WTC11 (cell line): ENCODE data around the gene OR8H2. TPM values are rescaled to one million over a fixed set of nuclear protein-coding genes. Genes with fewer than 3 reads are reported as not detected.

ENCODE experiments used
- ATAC-seq: fragments of 200-7000 bp; cut with Tn5 transposase; 2 replicates; pipeline ENCODE4 v1.10.0; 2021; ENCODE audit warnings: mild to moderate bottlenecking, moderate library complexity
- CTCF ChIA-PET: fragments of 300-600 bp; sonication (Branson Sonifier 250); formaldehyde crosslinking; loops from one replicate; lab custom pipeline; 2021; ENCODE audit warnings: antibody characterized with exemption; lab: Charles Lee
- POLR2A ChIA-PET: fragments of 350-600 bp; sonication (Branson Sonifier 250); formaldehyde crosslinking; loops from one replicate; lab custom pipeline; 2021; ENCODE audit warnings: antibody characterized with exemption; lab: Charles Lee
- DNase-seq: peaks from one replicate; pipeline ENCODE4 v3.0.0; 2021; ENCODE audit warnings: low spot score
- H3K27ac Mint-ChIP-seq: 2 replicates; pipeline ENCODE4 v1.8.0; 2021; ENCODE audit warnings: mixed read lengths
- H3K27me3 Mint-ChIP-seq: 2 replicates; pipeline ENCODE4 v1.8.0; 2021; ENCODE audit warnings: low read depth, mild to moderate bottlenecking, moderate library complexity, mixed read lengths
- H3K36me3 Mint-ChIP-seq: 2 replicates; pipeline ENCODE4 v1.8.0; 2021; ENCODE audit warnings: mixed read lengths
- H3K4me1 Mint-ChIP-seq: 2 replicates; pipeline ENCODE4 v1.8.0; 2022; ENCODE audit warnings: mixed read lengths
- H3K4me3 Mint-ChIP-seq: 2 replicates; pipeline ENCODE4 v1.8.0; 2021; ENCODE audit warnings: mild to moderate bottlenecking, moderate library complexity, mixed read lengths
- H3K9me3 Mint-ChIP-seq: 2 replicates; pipeline ENCODE4 v1.8.0; 2021; ENCODE audit warnings: mixed read lengths
- AR ChIP-seq: fragments of 250-450 bp; sonication (Bioruptor Pico); IDR thresholded peaks from 2 replicates; pipeline ENCODE4 v1.9.0; 2021; ENCODE audit warnings: mild to moderate bottlenecking
- ATF3 ChIP-seq: sonication (generic); formaldehyde crosslinking; conservative IDR thresholded peaks from 2 replicates; pipeline ENCODE4 v1.8.1; 2022; ENCODE audit warnings: mild to moderate bottlenecking, missing genetic modification reagents
- CBFB ChIP-seq: sonication (generic); formaldehyde crosslinking; IDR thresholded peaks from 2 replicates; pipeline ENCODE4 v1.8.1; 2022; ENCODE audit warnings: mild to moderate bottlenecking, low read depth, missing genetic modification reagents
- E2F1 ChIP-seq: sonication (generic); formaldehyde crosslinking; IDR thresholded peaks from 2 replicates; pipeline ENCODE4 v1.8.0; 2022; ENCODE audit warnings: mild to moderate bottlenecking, missing genetic modification reagents
- ESRRA ChIP-seq: sonication (generic); formaldehyde crosslinking; IDR thresholded peaks from 2 replicates; pipeline ENCODE4 v1.8.1; 2022; ENCODE audit warnings: mild to moderate bottlenecking, missing genetic modification reagents, borderline replicate concordance
- HMGA2 ChIP-seq: fragments of 250-450 bp; sonication (Bioruptor Pico); IDR thresholded peaks from 2 replicates; pipeline ENCODE4 v1.4.0; 2021; ENCODE audit warnings: mild to moderate bottlenecking, moderate library complexity
- IRF1 ChIP-seq: sonication (generic); formaldehyde crosslinking; IDR thresholded peaks from 2 replicates; pipeline ENCODE4 v1.8.0; 2023; ENCODE audit warnings: missing genetic modification reagents
- IRF2 ChIP-seq: sonication (generic); formaldehyde crosslinking; IDR thresholded peaks from 2 replicates; pipeline ENCODE4 v1.8.0; 2022; ENCODE audit warnings: low read depth, missing genetic modification reagents, borderline replicate concordance
- JUN ChIP-seq: sonication (generic); formaldehyde crosslinking; IDR thresholded peaks from 2 replicates; pipeline ENCODE4 v1.8.0; 2023; ENCODE audit warnings: mild to moderate bottlenecking, missing genetic modification reagents
- MLX ChIP-seq: sonication (generic); formaldehyde crosslinking; IDR thresholded peaks from 2 replicates; pipeline ENCODE4 v1.8.1; 2023; ENCODE audit warnings: mild to moderate bottlenecking, missing genetic modification reagents, moderate library complexity
- OVOL2 ChIP-seq: fragments of 250-450 bp; sonication (Bioruptor Pico); IDR thresholded peaks from 2 replicates; pipeline ENCODE4 v1.9.0; 2021; ENCODE audit warnings: mild to moderate bottlenecking, borderline replicate concordance
- PREB ChIP-seq: sonication (generic); formaldehyde crosslinking; IDR thresholded peaks from 2 replicates; pipeline ENCODE4 v1.8.1; 2022; ENCODE audit warnings: mild to moderate bottlenecking, missing genetic modification reagents, moderate library complexity, borderline replicate concordance
- RORB ChIP-seq: fragments of 250-450 bp; sonication (Bioruptor Pico); IDR thresholded peaks from 2 replicates; pipeline ENCODE4 v1.9.0; 2021; ENCODE audit warnings: mild to moderate bottlenecking
- SOX15 ChIP-seq: fragments of 250-450 bp; sonication (Bioruptor Pico); IDR thresholded peaks from 2 replicates; pipeline ENCODE4 v1.9.0; 2021; ENCODE audit warnings: mild to moderate bottlenecking
- TP53 ChIP-seq: sonication (generic); formaldehyde crosslinking; IDR thresholded peaks from 2 replicates; pipeline ENCODE4 v1.8.1; 2023; ENCODE audit warnings: mild to moderate bottlenecking, missing genetic modification reagents
- ZBTB43 ChIP-seq: sonication (generic); formaldehyde crosslinking; IDR thresholded peaks from 2 replicates; pipeline ENCODE4 v1.8.1; 2023; ENCODE audit warnings: mild to moderate bottlenecking, missing genetic modification reagents
- ZNF232 ChIP-seq: sonication (generic); formaldehyde crosslinking; IDR thresholded peaks from 2 replicates; pipeline ENCODE4 v1.8.0; 2022; ENCODE audit warnings: mild to moderate bottlenecking, missing genetic modification reagents
- ZNF263 ChIP-seq: sonication (generic); formaldehyde crosslinking; IDR thresholded peaks from 2 replicates; pipeline ENCODE4 v1.8.1; 2022; ENCODE audit warnings: low read depth, mild to moderate bottlenecking, moderate library complexity, missing genetic modification reagents
- ZSCAN18 ChIP-seq: fragments of 250-450 bp; sonication (Bioruptor Pico); IDR thresholded peaks from 2 replicates; pipeline ENCODE4 v2.1.2; 2022; ENCODE audit warnings: mild to moderate bottlenecking, moderate library complexity
- total RNA-seq: library from RNA; stranded (reverse); gene quantifications from 3 replicates; pipeline ENCODE4 v1.2.3, GENCODE V29; 2021

The OR8H2 gene
- total RNA-seq, 1 experiment from 2014 or later: not detected

GRCh38 chr11:56066980-56067379, 36.5 kb upstream of the OR8H2 start:
- POLR2A ChIA-PET: no interaction called here

GRCh38 chr11:56089697-56090096, 13.8 kb upstream of the OR8H2 start:
- no peak overlapping the region for H3K4me3 Mint-ChIP-seq
- H3K9me3 Mint-ChIP-seq: no peaks in the 10 kb centered on the region
- H3K27ac Mint-ChIP-seq: no peak overlapping the region
- CTCF ChIA-PET: interaction anchor here (0.6 kb wide), 1 partner anchor 144 kb away, joined by 5 read pairs; no protein-coding TSS in a partner anchor
- POLR2A ChIA-PET: no interaction called here
- no peaks in the 10 kb centered on the region for H3K27me3 Mint-ChIP-seq
- no peak for TF ChIP-seq ZNF263 (CRISPR knock-in tag)
- TF ChIP-seq JUN (CRISPR knock-in tag): no peak
- ATAC-seq: no peak
- 0 out of 2 replicates have a peak, but pooled peaks cover 3% of the 10 kb centered on the region for H3K4me1 Mint-ChIP-seq
- no peak for DNase-seq
- H3K36me3 Mint-ChIP-seq: no peaks in the 10 kb centered on the region

More at GRCh38 chr11:56066980-56067379, 36.5 kb upstream of the OR8H2 start:
- H3K9me3 Mint-ChIP-seq: peaks cover 18% of the 10 kb centered on the region
- H3K4me1 Mint-ChIP-seq: no peaks in the 10 kb centered on the region
- TF ChIP-seq ZNF232 (CRISPR knock-in tag): no peak
- 0 out of 2 replicates have a peak, but pooled peaks cover 3% of the 10 kb centered on the region for H3K36me3 Mint-ChIP-seq
- H3K27me3 Mint-ChIP-seq: no peaks in the 10 kb centered on the region
- CTCF ChIA-PET: no interaction called here
- no peak overlapping the region for H3K4me3 Mint-ChIP-seq
- no peak for ATAC-seq
- no peak overlapping the region for H3K27ac Mint-ChIP-seq
- DNase-seq: no peak

- no peak within 1 kb of the TSS for H3K4me3 Mint-ChIP-seq
- no peaks in the 10 kb centered on the region for H3K27me3 Mint-ChIP-seq
- ChIA-PET POLR2A (no interaction called here), CTCF (no interaction called here)
- no peaks in the 10 kb centered on the region for H3K36me3 Mint-ChIP-seq
- DNase-seq (no peak), ATAC-seq (no peak)
- 0 out of 2 replicates have a peak, but pooled peaks cover 3% of the 10 kb centered on the region for H3K4me1 Mint-ChIP-seq
- peak within 1 kb of the TSS; percentile 14; the same call in 1 of the 2 replicates for H3K27ac Mint-ChIP-seq
- no peak for TF ChIP-seq ZSCAN18 (CRISPR knock-in tag)
- no peak for TF ChIP-seq ZNF232 (CRISPR knock-in tag)
- TF ChIP-seq SOX15 (CRISPR knock-in tag): no peak
- TF ChIP-seq MLX: no peak
- TF ChIP-seq HMGA2 (CRISPR knock-in tag): no peak
- TF ChIP-seq ATF3 (CRISPR knock-in tag): no peak
- TF ChIP-seq IRF1 (CRISPR knock-in tag): no peak
- no peak for TF ChIP-seq CBFB (CRISPR knock-in tag)
- TF ChIP-seq ESRRA (CRISPR knock-in tag): no peak
- no peak for TF ChIP-seq E2F1 (CRISPR knock-in tag)
- no peak for TF ChIP-seq ZBTB43
- TF ChIP-seq TP53: no peak
- no peaks in the 10 kb centered on the region for H3K9me3 Mint-ChIP-seq
Observed at GRCh38 chr11:56093008-56093407, 10.5 kb upstream of the OR8H2 start, which contains the start of gene OR8I2. Gene OR8I2 (plus strand): TSS chr11:56093308. CDS start chr11:56093308, 0 bp downstream.

- DNase-seq (no peak), ATAC-seq (no peak)
- ChIA-PET CTCF (no interaction called here), POLR2A (no interaction called here)
- Mint-ChIP-seq H3K27me3 (no peaks in the 10 kb centered on the region; the same call in 1 of the 2 replicates), H3K9me3 (peaks cover 5% of the 10 kb centered on the region), H3K36me3 (no peaks in the 10 kb centered on the region), H3K27ac (no peak within 1 kb of the TSS), H3K4me1 (no peaks in the 10 kb centered on the region), H3K4me3 (no peak within 1 kb of the TSS)
- TF ChIP-seq AR (CRISPR knock-in tag) (no peak), IRF2 (no peak), PREB (CRISPR knock-in tag) (no peak), RORB (CRISPR knock-in tag) (no peak), OVOL2 (no peak)
Observed at GRCh38 chr11:56122073-56122472, 18.6 kb downstream of the OR8H2 start, which contains the start of gene OR8H3. Gene OR8H3 (plus strand): TSS chr11:56122373. CDS start chr11:56122373, 0 bp downstream.
